Measurements from ENCODE around the gene ABHD12B.
"Not testable (repeated sequence)": the region's sequence is repeated elsewhere in the genome, so short reads cannot be mapped to it uniquely, and the experiment has no call there.

ABHD12B gene

DNA sequence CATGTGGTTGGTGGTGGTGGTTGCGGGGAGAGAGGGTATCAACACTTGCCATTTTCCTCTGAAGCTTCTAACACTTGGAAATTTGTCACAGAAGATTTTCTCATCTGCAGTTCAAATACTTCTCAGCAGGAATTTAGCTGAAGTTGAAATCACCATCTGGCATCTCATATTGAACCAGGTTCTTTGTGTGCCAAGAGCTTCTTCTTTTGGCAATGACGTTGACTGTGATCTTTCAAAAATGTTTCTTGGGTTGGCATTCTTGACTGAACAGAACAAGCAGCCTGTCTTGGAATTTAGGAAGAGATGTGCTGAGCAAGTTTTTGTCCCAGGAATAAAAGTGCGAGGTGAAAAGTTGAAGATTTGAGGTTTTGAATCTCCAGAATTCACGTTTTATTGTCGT, 32.2 kb upstream of the ABHD12B start:
- DNase-seq = no peak

DNA sequence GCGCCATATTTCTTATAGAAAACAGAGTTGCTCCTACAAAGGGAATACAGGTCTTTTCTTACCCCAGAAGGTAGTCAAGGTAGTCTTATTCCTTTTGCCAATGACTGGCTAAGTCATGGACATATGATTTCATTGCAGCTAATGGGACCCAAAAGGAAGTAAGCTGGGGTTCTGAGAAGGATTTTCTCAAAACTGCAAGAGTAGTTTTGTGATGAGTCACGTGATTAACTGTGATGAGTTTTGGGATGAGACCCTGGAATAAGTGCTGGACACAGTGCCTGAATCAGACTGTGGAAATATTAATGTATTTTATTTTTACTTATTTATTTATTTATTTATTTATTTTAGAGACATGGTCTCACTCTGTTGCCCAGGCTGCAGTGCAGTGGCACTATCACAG, 27.5 kb upstream of the ABHD12B start:
- no peak for DNase-seq

DNA sequence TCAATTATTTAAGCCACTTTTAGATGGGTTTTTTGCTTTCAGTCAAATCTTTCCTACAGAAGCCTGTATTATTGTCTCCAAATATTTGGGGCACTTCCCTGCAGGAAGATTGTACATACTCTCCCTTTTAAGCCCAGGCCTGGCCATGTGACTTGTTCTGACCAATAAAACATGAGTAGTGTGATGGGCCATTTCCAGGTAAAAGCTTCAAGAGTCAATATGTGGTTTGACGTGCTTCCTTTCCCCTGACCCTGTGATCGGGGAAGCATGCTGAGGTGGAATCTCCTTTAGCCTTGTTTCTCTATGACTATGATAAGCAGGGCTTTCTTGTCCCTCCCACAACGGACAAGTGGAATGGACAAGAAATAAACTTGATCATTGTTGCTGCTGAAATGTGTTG, 26.7 kb upstream of the ABHD12B start:
- DNase-seq = no peak

DNA sequence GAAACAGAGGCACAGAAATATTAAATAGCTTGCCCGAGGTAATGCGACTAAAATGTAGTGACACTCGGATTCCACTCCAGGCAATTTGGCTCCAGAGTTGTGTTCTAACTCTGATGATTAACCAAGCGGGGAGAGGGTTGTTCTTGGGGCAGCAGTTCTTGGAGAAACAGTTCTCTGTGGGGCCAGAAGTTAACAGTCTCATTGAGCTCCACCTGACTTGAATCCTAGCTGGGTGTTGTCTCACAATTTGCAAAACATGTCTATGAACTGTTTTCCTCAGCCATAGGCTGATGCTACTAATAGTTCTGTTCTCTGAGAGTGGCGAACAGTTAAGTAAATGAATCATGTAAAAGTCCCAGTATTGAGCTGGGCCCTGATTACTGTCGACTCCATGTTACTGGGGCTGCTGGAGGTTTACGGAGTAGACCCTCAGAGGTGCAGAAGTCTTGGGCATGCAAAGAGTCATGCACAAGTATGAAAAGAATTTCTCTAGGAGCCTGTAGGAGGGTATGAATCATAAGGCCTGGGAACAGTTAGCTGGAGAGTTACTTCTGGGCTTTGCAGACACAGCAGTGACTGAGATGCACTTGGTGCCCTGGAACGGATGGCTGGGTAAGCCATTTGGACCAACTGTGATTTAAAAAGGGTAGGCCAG, 25.5 kb upstream of the ABHD12B start:
- DNase-seq = no peak

DNA sequence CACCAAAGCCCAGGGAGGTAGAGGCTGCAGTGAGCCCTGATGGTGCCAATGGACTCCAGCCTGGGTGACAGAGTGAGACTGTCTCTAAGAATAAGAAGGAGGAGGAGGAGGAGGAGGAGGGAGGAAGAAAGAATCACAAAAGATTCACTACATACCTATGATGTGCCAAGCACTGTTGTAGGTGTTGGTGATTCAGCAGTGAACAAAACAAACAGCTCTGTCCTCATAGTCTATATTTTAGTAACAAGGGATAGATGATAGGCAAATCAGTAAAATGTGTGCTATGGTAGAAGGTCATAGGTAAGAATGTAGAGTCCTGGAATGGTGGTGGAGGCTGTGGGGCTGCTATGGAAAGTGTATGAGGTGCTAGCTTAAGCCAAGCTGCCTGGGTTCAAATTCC, 18.0 kb upstream of the ABHD12B start:
- no peak for DNase-seq

DNA sequence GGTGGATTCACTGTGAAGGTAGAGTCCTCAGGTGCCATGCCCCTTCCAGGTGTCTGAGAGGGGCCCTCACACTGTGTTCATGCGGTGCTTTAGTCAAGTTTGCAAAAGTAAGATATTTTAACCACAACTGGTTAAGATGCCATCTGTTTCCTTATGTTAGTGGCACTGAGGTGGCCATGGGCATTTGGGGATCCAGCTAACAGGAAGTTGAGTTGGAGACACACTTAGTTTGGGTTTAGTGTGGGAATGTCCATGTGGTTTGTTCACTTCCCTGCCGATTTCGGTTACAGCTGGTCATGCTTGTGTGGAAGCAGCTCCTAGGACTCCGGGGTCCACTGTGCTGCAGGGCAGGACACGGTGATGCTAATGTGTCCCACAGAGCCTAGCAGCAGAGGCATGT, 17.3 kb upstream of the ABHD12B start:
- no peak for DNase-seq

DNA sequence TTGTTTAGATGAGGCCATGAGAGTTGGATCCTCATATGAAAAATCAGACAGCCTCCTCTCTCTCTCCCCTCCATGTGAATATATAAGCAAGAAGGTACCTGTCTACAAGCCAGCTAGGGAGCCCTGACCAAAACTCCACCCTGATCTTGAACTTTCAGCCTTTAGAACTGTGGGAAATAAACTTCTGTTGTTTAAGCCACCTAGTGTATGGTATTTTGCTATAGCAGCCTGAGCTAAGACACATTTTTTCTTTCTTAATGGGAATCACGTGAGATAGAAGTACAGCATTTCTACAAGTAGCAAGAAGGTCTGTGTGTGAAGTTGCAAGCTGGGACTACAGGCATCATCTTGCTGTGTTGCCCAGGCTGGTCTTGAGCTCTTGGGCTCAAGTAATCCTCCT, 16.3 kb upstream of the ABHD12B start:
- no peak for DNase-seq

DNA sequence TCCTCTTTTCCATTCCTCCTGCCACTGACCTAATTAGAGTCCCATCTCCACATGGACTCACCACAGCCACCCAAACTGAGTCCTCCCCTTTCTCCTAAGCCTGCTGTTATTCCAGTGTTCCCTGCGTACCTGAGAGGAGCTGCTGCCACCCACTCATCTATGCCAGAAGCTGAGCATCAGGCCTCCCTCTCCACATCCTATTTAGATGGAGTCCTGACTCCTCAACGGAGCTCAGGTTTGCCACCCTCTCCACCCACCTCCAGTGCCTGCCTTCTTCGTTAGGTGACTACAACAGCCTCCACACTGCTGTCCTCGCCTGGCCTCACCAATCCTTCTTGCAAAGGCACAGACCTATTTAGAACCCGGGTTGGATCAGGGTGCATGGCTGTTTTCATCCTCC, 15.2 kb upstream of the ABHD12B start:
- DNase-seq = no peak

DNA sequence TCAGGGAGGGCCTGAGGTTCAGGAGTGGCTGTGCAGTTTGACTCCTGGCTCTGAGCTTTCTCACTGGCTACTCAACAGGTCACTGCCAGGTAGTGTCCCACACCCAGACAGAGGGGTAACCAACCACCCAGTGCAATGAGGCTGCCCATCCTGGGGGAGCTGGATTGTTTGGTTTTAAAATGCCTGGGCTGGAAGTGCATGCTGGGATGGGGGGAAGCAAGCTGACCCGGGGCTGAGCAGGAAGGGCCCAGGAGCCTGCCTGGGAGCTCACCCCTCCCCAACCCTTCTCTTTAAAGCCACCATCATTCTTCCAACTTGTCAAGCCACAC, 12.6 kb upstream of the ABHD12B start:
- DNase-seq = no peak

DNA sequence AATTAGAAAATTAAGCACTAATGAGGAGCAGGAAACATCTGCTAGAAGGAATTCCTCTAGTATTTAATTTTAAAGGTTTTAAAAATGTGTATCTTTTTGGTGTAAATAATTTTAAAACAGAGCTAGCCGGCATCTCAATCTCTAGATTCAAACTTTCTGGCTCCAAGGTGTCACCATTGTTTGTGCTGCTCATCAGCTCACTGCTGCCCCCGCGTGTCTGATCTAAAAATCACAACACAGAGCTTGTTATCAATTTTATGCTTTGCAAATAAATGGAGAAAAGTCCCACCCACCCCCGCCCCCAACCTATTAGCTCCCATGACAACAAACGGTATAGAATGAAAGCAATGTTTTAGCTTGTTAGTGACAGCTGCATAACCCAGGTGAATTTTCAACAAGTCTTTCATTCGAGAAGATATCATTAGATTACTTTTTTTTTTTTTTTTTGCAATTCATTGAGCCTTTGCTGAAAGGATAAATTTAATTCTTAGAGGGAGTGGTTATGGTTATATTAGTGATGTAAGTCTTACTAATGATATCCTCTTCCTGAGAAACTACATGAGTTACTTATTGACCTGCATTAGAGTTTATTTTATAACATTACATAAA, 11.3 kb upstream of the ABHD12B start:
- DNase-seq = peak; percentile 83 to 86

DNA sequence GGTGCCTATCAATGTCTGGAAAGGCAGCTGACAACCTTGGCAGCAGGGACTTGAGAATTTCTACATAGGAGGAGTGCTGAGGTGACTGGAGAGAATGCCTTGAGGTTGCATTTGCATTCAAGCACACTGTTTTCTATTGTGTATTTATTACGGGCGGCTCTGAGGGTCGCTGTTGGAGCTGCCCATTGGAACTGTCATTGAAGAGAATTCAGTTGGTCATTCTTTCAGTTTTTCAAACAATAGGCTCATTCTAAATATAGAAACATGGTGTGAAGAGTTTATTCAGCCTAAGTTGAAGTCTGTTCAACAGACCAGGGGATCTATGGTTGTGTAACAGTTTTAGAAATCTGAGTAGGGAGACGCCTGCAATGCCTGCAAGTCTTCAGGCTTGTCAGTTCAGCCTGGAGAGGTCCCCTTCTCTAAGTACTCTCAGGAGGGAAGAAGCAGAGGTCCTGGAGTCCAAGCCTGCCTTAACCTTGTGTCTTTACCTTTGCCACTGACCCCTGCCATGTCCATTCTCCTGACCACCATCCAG, 9.8 kb upstream of the ABHD12B start:
- no peak for DNase-seq

DNA sequence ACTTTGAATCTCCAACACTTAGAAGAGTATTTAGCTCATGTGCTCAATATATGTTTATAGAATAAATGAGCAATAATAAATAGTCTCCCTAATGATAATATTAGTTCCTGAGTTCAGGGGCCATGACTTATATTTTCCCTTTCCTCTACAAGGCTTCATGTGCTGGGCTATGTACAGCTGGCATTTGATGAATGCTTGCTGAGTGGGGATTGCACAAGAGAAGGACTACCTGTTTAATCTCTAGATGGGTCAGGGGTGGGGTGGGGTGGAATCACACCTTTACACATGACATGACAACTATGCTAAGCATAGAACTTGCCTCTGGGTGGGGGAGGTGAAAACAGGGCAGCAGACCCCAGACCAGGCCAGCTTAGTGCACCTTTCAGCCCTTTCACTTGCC, 7.6 kb upstream of the ABHD12B start:
- no peak for DNase-seq

DNA sequence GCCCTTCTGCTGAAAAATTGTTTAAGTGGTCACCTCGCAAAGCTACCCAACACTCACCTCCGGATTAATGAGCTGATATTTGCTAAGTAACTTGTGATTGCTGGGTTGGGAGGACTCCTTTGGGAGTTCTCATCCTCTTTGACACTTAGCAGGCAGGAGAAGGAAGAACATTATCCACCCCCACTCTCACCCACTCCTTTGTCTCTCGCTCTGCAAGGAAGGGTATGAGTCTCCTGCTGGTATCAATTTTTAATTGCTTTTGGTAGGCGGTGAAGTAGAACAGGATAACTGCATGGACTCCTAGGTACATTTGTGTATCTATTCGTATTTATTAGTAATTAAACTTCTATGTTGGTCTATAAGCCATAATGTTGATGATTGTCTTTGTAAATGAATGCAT, 6.9 kb upstream of the ABHD12B start:
- no peak for DNase-seq

DNA sequence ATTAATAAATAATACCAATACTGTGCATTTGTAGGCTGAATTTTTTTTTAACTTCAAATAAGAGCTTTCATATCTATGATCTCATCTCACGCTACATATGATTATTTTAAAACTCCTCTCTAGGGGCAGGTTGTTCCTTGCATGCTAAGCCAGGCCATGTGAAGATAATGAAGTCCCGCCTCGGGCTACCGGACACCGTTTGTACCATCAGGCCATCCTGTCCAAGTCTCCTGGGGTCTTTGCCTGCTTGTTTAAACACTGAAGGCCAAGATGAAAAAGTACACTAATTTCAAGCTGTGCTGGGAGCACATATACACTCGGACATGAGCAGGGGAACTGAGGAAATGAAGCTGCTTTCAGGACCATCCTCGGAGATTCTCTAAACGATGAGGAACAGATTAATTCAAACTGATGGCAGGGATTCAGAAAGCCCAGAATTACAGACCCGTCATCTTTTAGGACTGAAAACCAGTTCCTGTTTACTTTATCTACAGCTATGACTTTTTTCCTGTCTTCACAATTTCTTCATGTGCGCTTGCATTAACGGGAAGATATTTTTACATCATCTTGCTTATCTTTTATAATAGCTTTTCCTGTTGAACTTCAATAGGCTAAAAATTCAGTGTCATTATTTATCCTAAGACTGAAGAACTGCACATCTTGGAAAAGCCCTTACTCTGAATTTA, 6.3 kb upstream of the ABHD12B start:
- DNase-seq = no peak

DNA sequence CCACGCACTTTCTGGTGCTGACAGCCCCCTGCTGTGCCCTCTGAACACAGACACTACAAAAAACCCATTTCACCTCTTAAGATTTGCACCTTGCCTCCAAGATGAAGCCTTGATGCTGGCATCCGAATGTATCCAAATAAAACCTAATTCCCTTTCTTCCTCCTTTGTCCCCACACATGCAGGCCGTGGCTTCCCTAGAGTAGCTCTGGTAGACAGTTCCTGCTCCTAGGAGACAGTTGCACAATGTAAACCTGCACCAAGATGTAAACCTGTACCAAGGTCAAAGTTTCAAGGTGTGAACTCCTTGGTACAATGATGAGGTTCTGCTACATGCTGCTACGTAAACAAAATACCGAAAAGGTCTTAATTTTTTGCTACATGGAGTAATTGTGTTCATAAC, 625 bp upstream of the ABHD12B start:
- no peak for DNase-seq

DNA sequence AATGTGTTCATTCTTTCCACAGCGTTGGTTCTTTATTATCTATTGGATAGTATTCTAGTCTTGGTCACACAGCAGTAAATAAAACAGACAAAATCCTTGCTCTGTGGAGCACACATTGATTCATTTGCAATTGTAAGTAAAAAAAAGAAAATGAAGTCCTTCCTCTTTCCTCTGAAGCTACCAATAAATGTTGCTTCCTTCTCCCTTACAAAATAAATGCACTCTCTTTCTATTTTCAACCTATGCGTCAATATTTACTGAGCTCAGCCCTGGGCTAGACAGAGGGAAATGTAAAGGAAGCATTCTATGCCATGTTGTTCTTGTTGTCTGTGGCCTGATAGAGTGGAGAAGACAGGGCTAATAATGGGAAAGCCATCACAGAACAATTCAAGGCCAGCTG, 2.9 kb downstream of the ABHD12B start:
- DNase-seq = no peak

DNA sequence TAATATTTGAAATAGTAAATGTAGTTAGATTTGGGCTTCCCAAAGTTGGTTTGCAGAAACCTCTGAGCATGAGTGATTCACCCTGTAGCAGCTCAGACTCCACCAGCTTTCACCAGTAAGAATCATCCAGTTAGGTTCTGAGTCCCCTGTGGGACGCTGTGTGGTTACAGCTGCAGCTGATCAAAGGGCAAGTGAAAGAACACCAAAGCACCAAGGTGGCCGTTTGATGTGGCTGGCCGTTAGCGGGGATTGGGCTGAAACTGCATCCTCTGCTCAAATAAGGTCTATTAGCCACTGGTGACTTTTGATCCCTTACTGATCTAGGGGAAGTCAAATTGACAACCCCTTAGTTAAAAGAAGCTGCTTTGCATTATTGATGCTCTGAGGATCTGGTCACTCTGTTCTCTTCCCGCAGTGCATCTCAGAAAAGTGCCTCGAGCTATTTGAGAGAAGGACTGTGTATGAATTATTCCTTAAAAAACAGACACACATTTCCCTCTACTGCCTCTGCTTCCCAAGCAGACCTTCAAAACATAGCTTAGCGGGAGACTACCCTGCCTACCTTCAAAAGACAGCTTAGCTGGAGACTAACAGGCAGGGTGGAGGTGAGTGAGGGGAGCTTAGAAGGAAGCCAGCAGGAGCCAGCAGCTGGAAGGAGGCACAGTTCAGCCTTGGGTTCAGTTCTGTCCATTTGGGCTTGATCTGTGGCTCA, 3.7 kb downstream of the ABHD12B start:
- DNase-seq = peak in 1 of 2 experiments; percentile 51

DNA sequence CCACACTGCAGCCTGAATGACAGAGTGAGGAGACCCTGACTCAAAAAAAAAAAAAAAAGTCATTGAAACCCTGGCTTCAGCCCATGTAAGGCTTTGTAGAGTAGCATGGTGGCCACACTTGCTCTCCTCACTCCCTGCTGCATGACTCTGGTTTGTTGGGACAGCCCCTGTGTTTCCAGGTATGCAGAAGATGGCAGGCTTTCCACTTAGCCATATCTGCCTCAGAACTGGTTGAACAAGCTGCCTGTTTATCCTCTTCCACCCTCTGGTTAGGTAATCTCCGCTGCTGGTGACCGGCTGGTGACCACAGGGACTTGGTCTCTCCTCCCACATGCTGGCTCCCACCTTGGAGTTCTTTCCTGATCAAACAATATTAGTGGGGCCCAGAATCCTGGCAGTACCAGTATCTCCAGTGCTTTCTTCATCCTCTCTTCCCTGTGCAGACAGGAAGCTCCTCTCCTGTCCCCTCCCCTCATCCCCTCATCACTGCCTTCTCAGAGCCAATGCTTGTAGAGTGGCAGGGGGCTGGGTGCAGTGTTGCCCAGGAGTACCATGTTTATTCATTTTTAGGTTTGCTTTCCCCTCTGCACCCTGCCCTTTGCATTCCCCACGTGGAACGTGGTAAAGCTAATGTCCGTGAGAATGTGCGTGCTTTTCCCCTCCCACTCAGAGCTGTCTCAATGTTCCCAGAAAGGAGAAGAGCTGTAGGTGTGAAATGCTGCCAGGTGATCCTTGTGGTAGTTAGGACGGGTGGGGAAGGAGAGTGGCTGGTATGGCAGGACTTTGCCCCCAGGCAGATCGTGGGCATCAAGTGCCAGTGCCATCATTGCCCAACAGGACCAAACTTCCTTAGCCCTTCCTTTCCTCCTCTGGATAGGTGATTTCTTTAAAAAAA, 11.3 kb downstream of the ABHD12B start:
- no peak for DNase-seq

DNA sequence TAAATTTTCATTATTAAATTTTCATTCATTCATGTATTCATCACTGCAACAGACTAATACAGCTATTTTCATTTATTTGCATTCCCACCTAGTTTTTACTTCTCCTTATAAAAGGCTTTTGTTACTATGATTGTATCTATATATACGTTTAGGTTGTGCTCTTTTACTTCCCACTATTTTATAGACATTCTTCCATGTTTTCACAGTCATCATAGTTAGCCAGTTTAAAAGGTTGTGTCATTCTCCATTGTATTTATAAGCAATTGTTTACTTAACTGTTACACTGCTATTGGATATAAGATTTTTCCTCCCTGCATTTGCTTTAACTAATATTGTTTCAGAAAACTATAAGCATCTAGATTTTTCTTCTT, 12.0 kb downstream of the ABHD12B start:
- DNase-seq = no peak

DNA sequence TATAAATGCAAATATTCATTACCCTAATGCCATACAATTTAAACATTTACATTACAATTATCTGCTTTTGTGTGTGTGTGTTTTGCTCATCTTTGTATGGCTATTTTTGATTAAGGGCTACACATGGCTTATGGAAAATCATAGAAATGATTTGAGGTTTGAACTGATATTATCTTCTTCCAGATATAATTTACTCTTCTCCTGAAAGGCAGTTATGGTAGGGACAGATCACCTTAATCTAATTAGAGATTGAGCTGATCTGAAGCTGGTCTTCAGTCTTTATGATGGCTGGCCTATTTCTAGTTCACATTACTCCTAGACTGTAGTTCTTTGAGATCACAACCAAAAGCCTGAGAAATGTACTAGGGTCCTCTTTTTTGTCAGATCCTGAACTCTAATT, 15.6 kb downstream of the ABHD12B start:
- DNase-seq = no peak

DNA sequence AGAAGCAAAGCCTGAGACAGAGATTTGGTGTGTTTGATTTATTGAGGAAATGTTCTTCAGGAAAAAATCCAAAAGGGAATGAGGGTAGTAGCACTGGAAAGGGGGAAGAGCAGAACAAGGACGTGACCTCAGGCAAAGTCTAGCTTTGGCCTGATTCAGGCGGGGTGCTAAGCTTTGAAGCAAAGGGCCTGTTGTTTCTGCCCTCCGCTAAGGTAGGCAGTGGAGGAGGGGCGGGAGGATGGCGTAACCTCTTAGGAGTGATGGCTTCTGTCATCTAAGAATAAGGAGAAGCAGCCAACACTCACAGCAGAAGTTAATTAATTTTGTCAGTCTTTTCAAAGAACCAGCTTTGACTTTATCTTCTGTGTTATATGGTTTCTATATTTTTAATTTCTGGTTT, 20.4 kb downstream of the ABHD12B start:
- no peak for DNase-seq

DNA sequence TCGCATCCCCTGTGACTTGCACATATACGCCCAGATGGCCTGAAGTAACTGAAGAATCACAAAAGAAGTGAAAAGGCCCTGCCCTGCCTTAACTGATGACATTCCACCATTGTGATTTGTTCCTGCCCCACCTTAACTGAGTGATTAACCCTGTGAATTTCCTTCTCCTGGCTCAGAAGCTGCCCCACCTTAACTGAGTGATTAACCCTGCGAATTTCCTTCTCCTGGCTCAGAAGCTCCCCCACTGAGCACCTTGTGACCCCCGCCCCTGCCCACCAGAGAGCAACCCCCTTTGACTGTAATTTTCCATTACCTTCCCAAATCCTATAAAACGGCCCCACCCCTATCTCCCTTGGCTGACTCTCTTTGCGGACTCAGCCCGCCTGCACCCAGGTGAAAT, 24.6 kb downstream of the ABHD12B start:
- DNase-seq = not testable (repeated sequence)

DNA sequence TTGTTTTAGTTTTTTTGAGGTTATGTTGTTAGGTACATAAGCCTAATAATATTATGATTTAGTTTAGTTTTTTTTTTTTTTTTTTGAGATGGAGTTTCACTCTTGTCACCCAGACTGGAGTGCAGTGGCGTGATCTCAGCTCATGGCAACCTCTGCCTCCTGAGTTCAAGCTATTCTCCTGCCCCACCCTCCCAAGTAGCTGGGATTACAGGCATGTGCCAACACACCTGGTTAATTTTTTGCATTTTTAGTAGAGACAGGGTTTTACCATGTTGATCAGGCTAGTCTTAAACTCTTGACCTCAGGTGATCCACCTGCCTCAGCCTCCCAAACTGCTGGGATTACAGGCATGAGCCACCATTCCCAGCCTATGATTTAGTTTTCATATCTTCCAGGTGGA, 25.2 kb downstream of the ABHD12B start:
- not testable (repeated sequence) for DNase-seq

Data from stimulated activated CD4-positive, alpha-beta T cell treated with anti-CD3 and anti-CD28 coated beads, Interleukin-4, amount 100 ng/mL, for 4 hours (primary cell).